ENCODE measurements around the gene PYHIN1. TPM values are rescaled to one million over a fixed set of nuclear protein-coding genes. Genes with fewer than 3 reads are reported as not detected.

Gene PYHIN1
- total RNA-seq, 1 donor from 2014 or later = not detected

DNA sequence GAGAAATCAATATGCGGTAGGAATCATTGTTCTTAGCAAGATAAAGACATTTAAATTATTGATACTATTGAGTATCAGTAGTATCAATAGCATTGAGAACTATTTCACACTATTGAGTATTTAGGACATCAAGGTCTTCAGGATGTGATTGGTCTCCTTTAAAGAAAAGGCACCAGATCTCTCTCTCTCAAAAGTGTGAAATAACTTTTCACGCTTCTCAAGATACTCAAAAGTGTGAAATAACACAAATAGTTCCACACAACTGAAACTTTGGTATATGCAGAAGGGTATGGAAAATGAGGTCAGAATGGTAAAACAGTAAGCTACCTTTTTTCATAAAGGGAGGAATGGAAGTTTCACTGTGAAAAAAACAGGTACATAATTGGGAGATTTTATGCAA lies 6.7 kb upstream of the PYHIN1 start:
- no peak overlapping the region for H3K4me3 Mint-ChIP-seq (ENCODE audit: low read depth)
- TF ChIP-seq, protein P1, sequence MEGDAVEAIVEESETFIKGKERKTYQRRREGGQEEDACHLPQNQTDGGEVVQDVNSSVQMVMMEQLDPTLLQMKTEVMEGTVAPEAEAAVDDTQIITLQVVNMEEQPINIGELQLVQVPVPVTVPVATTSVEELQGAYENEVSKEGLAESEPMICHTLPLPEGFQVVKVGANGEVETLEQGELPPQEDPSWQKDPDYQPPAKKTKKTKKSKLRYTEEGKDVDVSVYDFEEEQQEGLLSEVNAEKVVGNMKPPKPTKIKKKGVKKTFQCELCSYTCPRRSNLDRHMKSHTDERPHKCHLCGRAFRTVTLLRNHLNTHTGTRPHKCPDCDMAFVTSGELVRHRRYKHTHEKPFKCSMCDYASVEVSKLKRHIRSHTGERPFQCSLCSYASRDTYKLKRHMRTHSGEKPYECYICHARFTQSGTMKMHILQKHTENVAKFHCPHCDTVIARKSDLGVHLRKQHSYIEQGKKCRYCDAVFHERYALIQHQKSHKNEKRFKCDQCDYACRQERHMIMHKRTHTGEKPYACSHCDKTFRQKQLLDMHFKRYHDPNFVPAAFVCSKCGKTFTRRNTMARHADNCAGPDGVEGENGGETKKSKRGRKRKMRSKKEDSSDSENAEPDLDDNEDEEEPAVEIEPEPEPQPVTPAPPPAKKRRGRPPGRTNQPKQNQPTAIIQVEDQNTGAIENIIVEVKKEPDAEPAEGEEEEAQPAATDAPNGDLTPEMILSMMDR (IDR thresholded peaks at IDR 0.05; ENCODE audit: unreplicated experiment) = no peak
- H3K27ac Mint-ChIP-seq = no peak overlapping the region
- peaks cover 13% of the 10 kb centered on the region for H3K9me3 Mint-ChIP-seq (ENCODE audit: low read depth)
- no peaks in the 10 kb centered on the region for H3K27me3 Mint-ChIP-seq
- no peak for DNase-seq (ENCODE audit: low spot score, unreplicated experiment)
- no peaks in the 10 kb centered on the region for H3K4me1 Mint-ChIP-seq (ENCODE audit: low read depth)
- no peaks in the 10 kb centered on the region for H3K36me3 Mint-ChIP-seq (ENCODE audit: insufficient read depth)

DNA sequence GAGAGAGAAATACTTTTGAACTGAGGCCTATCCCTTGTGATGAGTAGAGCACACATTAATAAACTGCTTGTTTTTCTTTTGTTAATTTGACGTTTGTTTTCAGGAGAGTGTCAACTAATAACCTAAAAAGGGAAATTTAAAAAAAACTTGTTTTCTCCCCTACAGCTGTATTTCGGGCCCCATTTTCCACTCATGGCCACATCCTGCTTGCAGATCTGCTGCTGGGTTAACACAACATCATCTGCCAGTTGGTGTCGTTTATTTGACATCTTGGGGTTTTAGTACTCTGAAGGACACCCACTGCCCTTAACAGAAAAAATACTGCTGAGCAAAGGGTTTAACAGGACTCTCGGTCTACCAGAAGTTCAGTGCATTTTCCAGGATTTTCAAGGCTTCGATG lies 848 bp upstream of the PYHIN1 start:
- TF ChIP-seq, protein P1 (IDR thresholded peaks at IDR 0.05; ENCODE audit: unreplicated experiment) = no peak
- Mint-ChIP-seq H3K36me3 (ENCODE audit: insufficient read depth) (no peaks in the 10 kb centered on the region), H3K9me3 (ENCODE audit: low read depth) (peaks cover 7% of the 10 kb centered on the region), H3K4me1 (ENCODE audit: low read depth) (no peaks in the 10 kb centered on the region), H3K4me3 (ENCODE audit: low read depth) (no peak overlapping the region), H3K27me3 (no peaks in the 10 kb centered on the region), H3K27ac (no peak overlapping the region)
- DNase-seq (ENCODE audit: low spot score, unreplicated experiment) = no peak

DNA sequence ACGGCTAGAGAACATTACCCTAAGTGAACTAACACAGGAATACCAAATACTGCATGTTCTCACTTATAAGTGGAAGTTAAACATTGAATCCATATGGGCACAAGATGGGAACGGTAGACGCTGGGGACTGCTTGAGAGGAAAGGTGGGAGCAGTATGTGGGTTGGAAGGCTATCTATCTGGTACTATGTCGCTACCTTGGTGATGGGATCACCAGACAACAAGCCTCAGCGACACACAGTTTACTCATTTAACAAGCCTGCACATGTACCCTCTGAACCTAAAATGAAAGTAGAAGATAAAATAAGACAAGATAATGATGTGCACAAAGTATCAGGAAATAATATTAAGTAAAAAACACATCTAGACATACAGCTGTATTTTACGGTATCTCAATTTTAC lies 819 bp downstream of the PYHIN1 start:
- no peaks in the 10 kb centered on the region for H3K36me3 Mint-ChIP-seq (ENCODE audit: insufficient read depth)
- H3K4me3 Mint-ChIP-seq (ENCODE audit: low read depth) = no peak overlapping the region
- TF ChIP-seq, protein P1 (IDR thresholded peaks at IDR 0.05; ENCODE audit: unreplicated experiment) = no peak
- H3K4me1 Mint-ChIP-seq (ENCODE audit: low read depth) = no peaks in the 10 kb centered on the region
- H3K9me3 Mint-ChIP-seq (ENCODE audit: low read depth) = peaks cover 2% of the 10 kb centered on the region
- no peaks in the 10 kb centered on the region for H3K27me3 Mint-ChIP-seq
- DNase-seq (ENCODE audit: low spot score, unreplicated experiment) = no peak
- no peak overlapping the region for H3K27ac Mint-ChIP-seq

DNA sequence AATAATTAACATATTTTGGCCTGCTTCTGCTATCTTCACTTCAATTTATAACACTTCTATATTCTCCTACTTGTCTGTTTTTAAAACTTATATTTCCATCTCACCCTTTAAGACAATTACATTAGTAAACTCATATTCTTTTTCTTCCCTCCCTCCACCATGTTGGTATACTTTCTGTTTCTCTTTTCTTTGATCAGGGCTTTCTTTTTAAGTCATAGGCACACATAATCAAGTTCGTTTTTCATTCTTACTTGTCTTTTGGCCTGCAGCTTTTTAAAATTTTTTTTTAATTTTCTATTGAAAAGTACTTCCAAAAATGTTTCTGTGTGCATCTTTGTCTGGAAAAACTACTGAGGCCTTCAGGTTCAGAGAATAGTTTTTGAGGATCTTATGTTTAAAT lies 2.3 kb downstream of the PYHIN1 start:
- H3K27ac Mint-ChIP-seq = no peak overlapping the region
- no peaks in the 10 kb centered on the region for H3K36me3 Mint-ChIP-seq (ENCODE audit: insufficient read depth)
- H3K9me3 Mint-ChIP-seq (ENCODE audit: low read depth) = no peaks in the 10 kb centered on the region
- no peak for DNase-seq (ENCODE audit: low spot score, unreplicated experiment)
- no peaks in the 10 kb centered on the region for H3K27me3 Mint-ChIP-seq
- no peaks in the 10 kb centered on the region for H3K4me1 Mint-ChIP-seq (ENCODE audit: low read depth)
- TF ChIP-seq, protein P1 (IDR thresholded peaks at IDR 0.05; ENCODE audit: unreplicated experiment) = no peak
- no peak overlapping the region for H3K4me3 Mint-ChIP-seq (ENCODE audit: low read depth)

DNA sequence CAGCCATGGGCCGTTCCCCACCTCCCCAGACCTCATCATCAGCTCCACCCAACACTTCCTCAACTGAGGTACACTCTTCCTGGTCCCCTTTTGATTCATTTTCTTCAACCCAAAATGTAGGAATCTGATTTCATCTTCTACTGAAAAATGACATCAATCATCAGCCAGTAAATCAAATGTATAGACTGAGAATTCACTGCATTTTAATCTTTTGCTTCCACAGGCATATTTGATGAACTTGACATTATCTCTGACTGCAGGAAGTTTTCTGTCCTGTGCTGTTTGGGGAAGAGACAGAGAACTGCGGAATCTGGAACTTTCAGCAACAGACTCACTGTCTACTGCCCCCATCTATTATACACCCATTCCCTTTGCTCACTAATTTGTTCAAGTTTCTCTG lies 7.8 kb downstream of the PYHIN1 start:
- Mint-ChIP-seq H3K4me1 (ENCODE audit: low read depth) (no peaks in the 10 kb centered on the region), H3K27me3 (no peaks in the 10 kb centered on the region), H3K9me3 (ENCODE audit: low read depth) (no peaks in the 10 kb centered on the region), H3K4me3 (ENCODE audit: low read depth) (no peak overlapping the region), H3K27ac (no peak overlapping the region), H3K36me3 (ENCODE audit: insufficient read depth) (no peaks in the 10 kb centered on the region)
- DNase-seq (ENCODE audit: low spot score, unreplicated experiment) = no peak
- TF ChIP-seq, protein P1 (IDR thresholded peaks at IDR 0.05; ENCODE audit: unreplicated experiment) = no peak

Measured in progenitor cell of endocrine pancreas (in vitro differentiated cells).